K562 (cell line): ENCODE measurements around the gene ITM2B. TPM values are rescaled to one million over a fixed set of nuclear protein-coding genes. Genes with fewer than 3 reads are reported as not detected.

Source experiments
- ATAC-seq: fragments of 200-7000 bp; cut with Tn5 transposase; 3 replicates; pipeline ENCODE4 v1.9.1; 2020; ENCODE audit warnings: moderate library complexity
- BruUV-seq: library from RNA; stranded (reverse); fragments of 400-500 nt; replicated peaks from 2 replicates; lab custom pipeline; 2021; lab: Mats Ljungman, UMichigan
- CTCF ChIA-PET: fragments of 300-600 bp; formaldehyde crosslinking; extraction: SDS; loops from one replicate; lab custom pipeline; 2021; ENCODE audit warnings: low intra/inter-chr PET ratio; lab: Yijun Ruan, JAX
- POLR2A ChIA-PET: fragments of 300-600, 350-650 bp; sonication (Branson Sonifier 250); formaldehyde crosslinking; extraction: SDS; loops from one replicate; lab custom pipeline; 2021; ENCODE audit warnings: antibody characterized with exemption, inconsistent platforms; lab: Yijun Ruan, JAX
- DNase-seq, 4 experiments: peaks; one replicate each; pipeline versions ENCODE4 v3.0.0 to v3.0.0-alpha.2; 2011 to 2018; ENCODE audit warnings: low spot score in 3 of 4, mixed read lengths in 3 of 4; ENCODE audit errors: extremely low read depth in 1 of 4
- FAIRE-seq: peaks from 2 replicates; lab custom pipeline; 2011; peaks lifted over from hg19 to GRCh38; lab: Jason Lieb, UNC
- H2AFZ ChIP-seq: 2 replicates; pipeline ENCODE4 v1.6.0; 2011; ENCODE audit warnings: low read depth, low read length, control low read depth, inconsistent platforms
- H3K27ac ChIP-seq: fragments of 200-600 bp; 3 replicates; pipeline ENCODE4 v1.8.0; 2011; ENCODE audit warnings: low read depth, mild to moderate bottlenecking, control low read depth, inconsistent platforms, low read length, moderate library complexity, mixed read lengths; ENCODE audit errors: extremely low read depth
- H3K27me3 ChIP-seq, 2 experiments: fragments of 300-600 bp in 1 of 2; 2 replicates in 1 of 2; 3 replicates in 1 of 2; pipeline versions ENCODE4 v1.6.0 to v1.8.0; 2011; ENCODE audit warnings: inconsistent platforms in 2 of 2, low read length in 2 of 2, mild to moderate bottlenecking in 1 of 2, mixed read lengths in 1 of 2, moderate library complexity in 1 of 2; ENCODE audit not compliant: control insufficient read depth in 2 of 2, insufficient read depth in 2 of 2
- H3K36me3 ChIP-seq: fragments of 300-600 bp; 3 replicates; pipeline ENCODE4 v1.8.0; 2011; ENCODE audit warnings: mild to moderate bottlenecking, low read length, inconsistent platforms; ENCODE audit not compliant: control insufficient read depth, insufficient read depth
- H3K4me1 ChIP-seq, 2 experiments: fragments of 200-600 bp in 1 of 2; replicated peaks in 1 of 2; 2 replicates in 1 of 2; 3 replicates in 1 of 2; pipeline versions ENCODE4 v1.5.1 to v1.8.0; 2011; ENCODE audit warnings: inconsistent platforms in 2 of 2, low read length in 2 of 2, mild to moderate bottlenecking in 1 of 2, mixed read lengths in 1 of 2, moderate library complexity in 1 of 2; ENCODE audit not compliant: control insufficient read depth in 2 of 2, insufficient read depth in 2 of 2
- H3K4me2 ChIP-seq: 2 replicates; pipeline ENCODE4 v1.6.1; 2011; ENCODE audit warnings: low read length, control low read depth, inconsistent platforms, mixed read lengths; ENCODE audit not compliant: insufficient read depth
- H3K4me3 ChIP-seq: fragments of 200-600 bp; sonication (generic), shearing (Covaris generic); 2 replicates; pipeline ENCODE4 v1.5.1; 2016; ENCODE audit warnings: control low read depth, inconsistent platforms
- H3K79me2 ChIP-seq: fragments of 200-600 bp; 3 replicates; pipeline ENCODE4 v1.8.0; 2011; ENCODE audit warnings: low read length, inconsistent platforms; ENCODE audit not compliant: control insufficient read depth, insufficient read depth
- H3K9ac ChIP-seq, 2 experiments: 2 replicates each; pipeline versions ENCODE4 v1.6.0 to v1.6.1; 2011; ENCODE audit warnings: low read depth in 2 of 2, low read length in 2 of 2, control low read depth in 1 of 2, inconsistent platforms in 1 of 2, mild to moderate bottlenecking in 1 of 2, mixed read lengths in 1 of 2; ENCODE audit not compliant: insufficient read depth in 1 of 2
- H3K9me1 ChIP-seq: one replicate; pipeline ENCODE4 v1.6.0; 2011; ENCODE audit warnings: inconsistent platforms, mild to moderate bottlenecking, low read length, moderate library complexity; ENCODE audit not compliant: control insufficient read depth, insufficient read depth
- H3K9me3 ChIP-seq: replicated peaks from 2 replicates; pipeline ENCODE4 v1.5.1; 2011; ENCODE audit warnings: low read depth, low read length, inconsistent platforms; ENCODE audit not compliant: control insufficient read depth, insufficient read depth
- H4K20me1 ChIP-seq: replicated peaks from 2 replicates; pipeline ENCODE4 v1.6.1; 2011; ENCODE audit warnings: low read length, inconsistent platforms, mixed read lengths; ENCODE audit not compliant: control insufficient read depth, insufficient read depth
- C11orf30 ChIP-seq: fragments of 450-650 bp; IDR thresholded peaks from 2 replicates; pipeline ENCODE4 v1.6.1; 2016; ENCODE audit warnings: low read depth, mild to moderate bottlenecking
- ETV5 ChIP-seq: sonication (generic); formaldehyde crosslinking; IDR thresholded peaks from 2 replicates; pipeline ENCODE4 v1.4.0; 2020; ENCODE audit warnings: low read depth, mild to moderate bottlenecking, missing genetic modification reagents
- HSF4 ChIP-seq: fragments of 250-450 bp; sonication (Bioruptor Pico); IDR thresholded peaks from 2 replicates; pipeline ENCODE4 v2.1.2; 2022; ENCODE audit warnings: mild to moderate bottlenecking, moderate library complexity, borderline replicate concordance
- KLF10 ChIP-seq: fragments of 250-450 bp; sonication (Bioruptor Pico); IDR thresholded peaks from 2 replicates; pipeline ENCODE4 v1.6.1; 2021; ENCODE audit warnings: matching md5 sums
- MAFF ChIP-seq: IDR thresholded peaks from 2 replicates; pipeline ENCODE4 v1.6.1; 2012; ENCODE audit warnings: low read length, improper control_type of control experiment
- MAFG ChIP-seq: fragments of 450-650 bp; conservative IDR thresholded peaks from 2 replicates; pipeline ENCODE4 v1.6.1; 2016; ENCODE audit warnings: missing genetic modification characterization, missing compliant biosample characterization
- MAFK ChIP-seq: IDR thresholded peaks from 2 replicates; pipeline ENCODE4 v1.6.1; 2011; ENCODE audit warnings: low read length, improper control_type of control experiment
- NFE2 ChIP-seq: IDR thresholded peaks from 2 replicates; pipeline ENCODE4 v1.6.1; 2014; ENCODE audit warnings: antibody characterized with exemption, low read depth
- NFE2L1 ChIP-seq: fragments of 450-650 bp; IDR thresholded peaks from 2 replicates; pipeline ENCODE4 v1.6.1; 2016; ENCODE audit warnings: missing genetic modification characterization, low read depth, mild to moderate bottlenecking, missing compliant biosample characterization, moderate library complexity, borderline replicate concordance
- NKRF ChIP-seq: fragments of 450-650 bp; IDR thresholded peaks from 2 replicates; pipeline ENCODE4 v1.6.1; 2016; ENCODE audit warnings: borderline replicate concordance
- POLR2G ChIP-seq: fragments of 200-400 bp; formaldehyde crosslinking; IDR thresholded peaks from 2 replicates; pipeline ENCODE4 v1.6.1; 2017; ENCODE audit warnings: low read depth, mild to moderate bottlenecking, antibody characterized with exemption, low read length, moderate library complexity
- PYGO2 ChIP-seq: fragments of 450-650 bp; IDR thresholded peaks from 2 replicates; pipeline ENCODE4 v1.6.1; 2016; ENCODE audit warnings: mild to moderate bottlenecking, missing genetic modification characterization, moderate library complexity, missing compliant biosample characterization
- RUNX1 ChIP-seq: sonication (generic); IDR thresholded peaks from 2 replicates; pipeline ENCODE4 v1.6.1; 2016; ENCODE audit warnings: antibody characterized with exemption, low read depth
- USF1 ChIP-seq: sonication (generic); formaldehyde crosslinking; IDR thresholded peaks from 2 replicates; pipeline ENCODE4 v1.9.0; 2022; ENCODE audit warnings: mild to moderate bottlenecking, missing genetic modification reagents
- ZFPM2 ChIP-seq: fragments of 250-450 bp; sonication (Bioruptor Pico); IDR thresholded peaks from 2 replicates; pipeline ENCODE4 v1.5.1; 2022; ENCODE audit warnings: mild to moderate bottlenecking
- ZNF134 ChIP-seq: fragments of 250-450 bp; sonication (Bioruptor Pico); conservative IDR thresholded peaks from 2 replicates; pipeline ENCODE4 v1.4.0; 2020
- ZNF146 ChIP-seq: IDR thresholded peaks from one replicate; pipeline ENCODE4 v1.6.1; 2018; ENCODE audit warnings: missing compliant biosample characterization; ENCODE audit not compliant: unreplicated experiment
- ZNF232 ChIP-seq: sonication (generic); formaldehyde crosslinking; IDR thresholded peaks from 2 replicates; pipeline ENCODE4 v1.8.0; 2022; ENCODE audit warnings: mild to moderate bottlenecking, missing genetic modification reagents
- ZNF316 ChIP-seq: fragments of 450-650 bp; IDR thresholded peaks from 2 replicates; pipeline ENCODE4 v1.6.1; 2016
- ZSCAN29 ChIP-seq: fragments of 450-650 bp; IDR thresholded peaks from 2 replicates; pipeline ENCODE4 v1.6.1; 2017
- ZZZ3 ChIP-seq: fragments of 450-650 bp; IDR thresholded peaks from 2 replicates; pipeline ENCODE4 v1.6.1; 2016; ENCODE audit warnings: antibody characterized with exemption, mild to moderate bottlenecking, moderate library complexity
- WGBS: fragments of 100-300 bp; shearing (Covaris generic); methylation state at CpG from one replicate; pipeline ENCODE4 v1.1.6; 2016; ENCODE audit warnings: low coverage, mixed read lengths; ENCODE audit not compliant: insufficient coverage; ENCODE audit errors: missing lambda C conversion rate; 5-methylcytosine and 5-hydroxymethylcytosine counted together
- in situ Hi-C: fragments of 300-500 bp; cut with MboI; formaldehyde crosslinking; loops from 4 replicates; pipeline ENCODE4 v1.15.0; 2018; ENCODE audit warnings: inconsistent platforms, mixed read lengths
- intact Hi-C: fragments of 100-400 bp; cut with micrococcal nuclease; formaldehyde crosslinking; loops from 2 replicates; pipeline ENCODE4 v1.14.2; 2022
- polyA plus RNA-seq, 8 experiments: library from polyadenylated mRNA; depleted of rRNA in 4 of 8; stranded (reverse) in 5 of 8; unstranded in 3 of 8; fragments of >200 nt; fragmentation: Nextera tagmentation in 2 of 8; fragmentation: Illumina TruSeq in 1 of 8; extraction: Ambion mirVana in 2 of 8; extraction: Trizol in 1 of 8; gene quantifications; 2 replicates each; pipeline versions ENCODE4 v1.2.1 to v1.2.3, GENCODE V29; 2011 to 2014; ENCODE audit warnings: inconsistent platforms in 1 of 8, missing spikeins in 1 of 8
- total RNA-seq, 7 experiments: library from RNA; depleted of rRNA in 6 of 7; stranded (reverse); fragments of >200 nt in 6 of 7; fragmentation: Illumina TruSeq in 2 of 7; extraction: Trizol in 2 of 7; gene quantifications; 2 replicates each; pipeline versions ENCODE4 v1.2.1 to v1.2.3, GENCODE V29; 2011 to 2021; ENCODE audit warnings: low replicate concordance in 1 of 7

The ITM2B gene
- total and polyA plus RNA-seq, 9 of the 15 experiments (the other 6 are each of a cell fraction or from before 2014, with no cell fraction given), result 22.0 to 83.8 (median 45.0) TPM

GRCh38 chr13:48268019-48268418 lies 35.0 kb downstream of the ITM2B start:
- Histone ChIP-seq H3K9me1 (no peaks in the 10 kb centered on the region), H2AFZ (no peak overlapping the region), H3K9me3 (no peaks in the 10 kb centered on the region), H3K9ac (no peak overlapping the region), H3K4me1 (no peaks in the 10 kb centered on the region), H3K27ac (no peak overlapping the region), H3K4me2 (no peak overlapping the region), H3K36me3 (no peaks in the 10 kb centered on the region), H4K20me1 (no peaks in the 10 kb centered on the region), H3K4me3 (no peak overlapping the region), H3K27me3 (no peaks in the 10 kb centered on the region), H3K79me2 (no peaks in the 10 kb centered on the region)
- FAIRE-seq, result no peak
- intact Hi-C loops (no loop called here), in situ Hi-C loops (no loop called here)
- POLR2A ChIA-PET, result interaction anchor here (0.5 kb wide), 1 partner anchor 545 kb away, joined by 3 read pairs; no protein-coding TSS in a partner anchor
- TF ChIP-seq ZNF232, result no peak
- TF ChIP-seq MAFG, result peak; percentile 91
- TF ChIP-seq KLF10 (CRISPR knock-in tag), result no peak
- peak; percentile 61 for TF ChIP-seq NFE2L1 (tag)
- TF ChIP-seq ZNF146 (CRISPR knock-in tag), result peak; percentile 40
- TF ChIP-seq PYGO2 (tag), result no peak
- no peak for TF ChIP-seq USF1 (CRISPR knock-in tag)
- peak; percentile 73 for TF ChIP-seq MAFK
- peak; percentile 83 for TF ChIP-seq MAFF
- no peak for TF ChIP-seq NKRF
- no peak for TF ChIP-seq RUNX1
- no peak for TF ChIP-seq ETV5
- TF ChIP-seq ZNF134 (CRISPR knock-in tag), result no peak
- TF ChIP-seq ZFPM2 (CRISPR knock-in tag), result no peak
- TF ChIP-seq C11orf30, result peak; percentile 73
- peak; percentile 92 for TF ChIP-seq ZNF316
- TF ChIP-seq ZZZ3, result no peak
- peak; percentile 74 for TF ChIP-seq NFE2
- TF ChIP-seq ZSCAN29, result no peak
- TF ChIP-seq HSF4, result no peak
- no peak for TF ChIP-seq POLR2G
- CTCF ChIA-PET, result no interaction called here
- no peak for DNase-seq
- ATAC-seq, result no peak
- BruUV-seq, result no TSS peak
- 62% methylated on average over 4 of the region's 4 CpGs for WGBS
